Tibial nerve (tissue), 4 donors: Measurements from ENCODE around the gene GLRA1. TPM values are rescaled to one million over a fixed set of nuclear protein-coding genes. Genes with fewer than 3 reads are reported as not detected.
"Not testable (repeated sequence)": the region's sequence is repeated elsewhere in the genome, so short reads cannot be mapped to it uniquely, and the experiment has no call there.

Source experiments
- DNase-seq, 2 donors: peaks; one replicate each; pipeline ENCODE4 v3.0.0-alpha.2; 2019; ENCODE audit warnings: low spot score in 2 of 2
- H3K27ac ChIP-seq, 4 donors: fragments of 200-600 bp; sonication (generic) in 3 of 4; one replicate each; pipeline ENCODE4 v1.5.1; 2017 to 2019; ENCODE audit warnings: mild to moderate bottlenecking in 1 of 4
- H3K27me3 ChIP-seq, 2 donors: fragments of 200-600 bp; sonication (generic) in 1 of 2; one replicate each; pipeline versions ENCODE4 v1.5.1 to v1.6.0; 2017 to 2019
- H3K36me3 ChIP-seq, 3 donors: fragments of 200-600 bp; sonication (generic); one replicate each; pipeline ENCODE4 v1.5.1; 2018 to 2019
- H3K4me1 ChIP-seq, 4 donors: fragments of 200-600 bp; sonication (generic) in 3 of 4; one replicate each; pipeline ENCODE4 v1.5.1; 2017 to 2019
- H3K4me3 ChIP-seq, 4 donors: fragments of 200-600 bp; sonication (generic) in 3 of 4; one replicate each; pipeline ENCODE4 v1.5.1; 2017 to 2019; ENCODE audit warnings: mild to moderate bottlenecking in 1 of 4, moderate library complexity in 1 of 4
- H3K9me3 ChIP-seq, 4 donors: fragments of 200-600 bp; sonication (generic) in 3 of 4; one replicate each; pipeline ENCODE4 v1.5.1; 2017 to 2019
- EP300 ChIP-seq, 2 donors: sonication (generic); formaldehyde crosslinking; IDR thresholded peaks; one replicate each; pipeline ENCODE4 v1.6.1; 2017; ENCODE audit warnings: antibody characterized with exemption in 2 of 2, mild to moderate bottlenecking in 1 of 2
- POLR2A ChIP-seq, 2 donors: fragments of 450-650 bp; IDR thresholded peaks; one replicate each; pipeline ENCODE4 v1.6.1; 2017; ENCODE audit warnings: antibody characterized with exemption in 2 of 2, mild to moderate bottlenecking in 2 of 2, moderate library complexity in 2 of 2
- WGBS, 2 donors: methylation state at CpG; one replicate each; pipeline ENCODE4 v1.1.5; 2018; 5-methylcytosine and 5-hydroxymethylcytosine counted together
- total RNA-seq, 4 donors: library from RNA; depleted of rRNA; stranded (reverse); fragments of >200 nt; gene quantifications; one replicate each; pipeline ENCODE4 v1.1.0, GENCODE V29; 2016
- TF ChIP-seq, protein P1 (sequence below), 5 experiments: fragments of 200-600 bp in 3 of 5; fragments of 450-650 bp in 2 of 5; sonication (generic) in 3 of 5; IDR thresholded peaks; one replicate each; pipeline ENCODE4 v1.5.1; 2016 to 2019; ENCODE audit warnings: antibody characterized with exemption in 5 of 5, mild to moderate bottlenecking in 3 of 5, moderate library complexity in 2 of 5

Gene GLRA1
- total RNA-seq, 4 donors from 2014 or later, result not detected

GRCh38 chr5:151793358-151793757 is 131.3 kb downstream of the GLRA1 start:
- TF ChIP-seq POLR2A (IDR thresholded peaks at IDR 0.05), result no peak
- no peak for TF ChIP-seq EP300 (IDR thresholded peaks at IDR 0.05)
- TF ChIP-seq, protein P1, sequence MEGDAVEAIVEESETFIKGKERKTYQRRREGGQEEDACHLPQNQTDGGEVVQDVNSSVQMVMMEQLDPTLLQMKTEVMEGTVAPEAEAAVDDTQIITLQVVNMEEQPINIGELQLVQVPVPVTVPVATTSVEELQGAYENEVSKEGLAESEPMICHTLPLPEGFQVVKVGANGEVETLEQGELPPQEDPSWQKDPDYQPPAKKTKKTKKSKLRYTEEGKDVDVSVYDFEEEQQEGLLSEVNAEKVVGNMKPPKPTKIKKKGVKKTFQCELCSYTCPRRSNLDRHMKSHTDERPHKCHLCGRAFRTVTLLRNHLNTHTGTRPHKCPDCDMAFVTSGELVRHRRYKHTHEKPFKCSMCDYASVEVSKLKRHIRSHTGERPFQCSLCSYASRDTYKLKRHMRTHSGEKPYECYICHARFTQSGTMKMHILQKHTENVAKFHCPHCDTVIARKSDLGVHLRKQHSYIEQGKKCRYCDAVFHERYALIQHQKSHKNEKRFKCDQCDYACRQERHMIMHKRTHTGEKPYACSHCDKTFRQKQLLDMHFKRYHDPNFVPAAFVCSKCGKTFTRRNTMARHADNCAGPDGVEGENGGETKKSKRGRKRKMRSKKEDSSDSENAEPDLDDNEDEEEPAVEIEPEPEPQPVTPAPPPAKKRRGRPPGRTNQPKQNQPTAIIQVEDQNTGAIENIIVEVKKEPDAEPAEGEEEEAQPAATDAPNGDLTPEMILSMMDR (IDR thresholded peaks at IDR 0.05), result no peak
- no peak overlapping the region for H3K4me3 ChIP-seq
- WGBS, 2 donors, result 92 to 98% methylated on average over 3 of the region's 3 CpGs
- no peaks in the 10 kb centered on the region for H3K27me3 ChIP-seq
- DNase-seq, result no peak
- no peak overlapping the region for H3K27ac ChIP-seq
- H3K36me3 ChIP-seq, result peaks cover 4 to 97% (median 25%) of the 10 kb centered on the region in 3 donors
- H3K4me1 ChIP-seq, result peaks cover 0 to 3% (median 0%) of the 10 kb centered on the region in 4 donors
- no peaks in the 10 kb centered on the region for H3K9me3 ChIP-seq

GRCh38 chr5:151787817-151788216 is 136.8 kb downstream of the GLRA1 start:
- no peak for DNase-seq
- H3K36me3 ChIP-seq, result peaks cover 0 to 50% (median 7%) of the 10 kb centered on the region in 3 donors
- TF ChIP-seq, protein P1 (IDR thresholded peaks at IDR 0.05), result no peak
- no peak for TF ChIP-seq POLR2A (IDR thresholded peaks at IDR 0.05)
- no peak for TF ChIP-seq EP300 (IDR thresholded peaks at IDR 0.05)
- H3K9me3 ChIP-seq, result no peaks in the 10 kb centered on the region
- H3K4me1 ChIP-seq, result peaks cover 0 to 37% (median 12%) of the 10 kb centered on the region in 4 donors
- H3K27ac ChIP-seq, result no peak overlapping the region
- H3K27me3 ChIP-seq, result no peaks in the 10 kb centered on the region
- WGBS, 2 donors, result 77 to 80% methylated on average over 6 of the region's 6 CpGs
- H3K4me3 ChIP-seq, result no peak overlapping the region

GRCh38 chr5:151786468-151786867 is 138.2 kb downstream of the GLRA1 start:
- H3K4me3 ChIP-seq, result no peak overlapping the region
- peaks cover 0 to 37% (median 7%) of the 10 kb centered on the region in 3 donors for H3K36me3 ChIP-seq
- H3K4me1 ChIP-seq, result peaks cover 0 to 47% (median 15%) of the 10 kb centered on the region in 4 donors
- DNase-seq, result no peak
- 81 to 82% methylated on average over 4 of the region's 4 CpGs for WGBS, 2 donors
- no peaks in the 10 kb centered on the region for H3K9me3 ChIP-seq
- H3K27me3 ChIP-seq, result no peaks in the 10 kb centered on the region
- H3K27ac ChIP-seq, result no peak overlapping the region
- TF ChIP-seq, protein P1 (IDR thresholded peaks at IDR 0.05), result no peak
- TF ChIP-seq EP300 (IDR thresholded peaks at IDR 0.05) (no peak), POLR2A (IDR thresholded peaks at IDR 0.05) (no peak)

GRCh38 chr5:151784141-151784540 is 140.5 kb downstream of the GLRA1 start:
- Histone ChIP-seq H3K27me3 (no peaks in the 10 kb centered on the region), H3K27ac (no peak overlapping the region), H3K9me3 (no peaks in the 10 kb centered on the region), H3K4me3 (no peak overlapping the region), H3K4me1 (peaks cover 0 to 71% (median 27%) of the 10 kb centered on the region in 4 donors), H3K36me3 (peaks cover 0 to 15% (median 0%) of the 10 kb centered on the region in 3 donors)
- TF ChIP-seq EP300 (IDR thresholded peaks at IDR 0.05), result no peak
- TF ChIP-seq, protein P1 (IDR thresholded peaks at IDR 0.05), result no peak
- no peak for TF ChIP-seq POLR2A (IDR thresholded peaks at IDR 0.05)
- DNase-seq, result no peak
- 70 to 71% methylated on average over 3 of the region's 3 CpGs for WGBS, 2 donors

- WGBS, 2 donors, result 95 to 97% methylated on average over 16 of the region's 16 CpGs
- Histone ChIP-seq H3K4me1 (peaks cover 0 to 74% (median 27%) of the 10 kb centered on the region in 4 donors), H3K36me3 (peaks cover 0 to 14% (median 0%) of the 10 kb centered on the region in 3 donors)
- not testable (repeated sequence) for H3K9me3 ChIP-seq, H3K27me3 ChIP-seq, DNase-seq, H3K27ac ChIP-seq, H3K4me3 ChIP-seq
Observed at GRCh38 chr5:151783664-151784063, 141.0 kb downstream of the GLRA1 start.

DNA sequence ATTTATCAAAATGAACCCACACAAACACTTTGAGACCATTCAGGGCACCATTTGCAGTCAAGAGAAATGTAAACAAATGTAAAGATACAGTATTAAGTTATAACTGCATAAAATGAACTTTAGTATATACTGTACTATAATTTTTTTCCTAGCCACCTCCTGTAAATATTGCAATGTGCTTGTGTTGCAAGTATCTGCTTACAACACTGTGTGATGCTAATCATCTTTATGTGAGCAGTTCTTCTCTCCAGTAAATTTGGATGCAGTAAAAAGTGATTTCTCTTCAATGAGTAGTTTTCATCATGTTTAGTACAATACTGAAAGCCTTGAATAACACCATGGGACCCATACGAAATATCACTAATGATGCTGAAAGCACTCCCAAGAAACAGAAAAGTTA is 143.4 kb downstream of the GLRA1 start:
- Histone ChIP-seq H3K4me3 (no peak overlapping the region), H3K9me3 (no peaks in the 10 kb centered on the region), H3K36me3 (peaks cover 0 to 7% (median 0%) of the 10 kb centered on the region in 3 donors), H3K4me1 (peaks cover 0 to 88% (median 40%) of the 10 kb centered on the region in 4 donors), H3K27me3 (no peaks in the 10 kb centered on the region), H3K27ac (no peak overlapping the region)
- DNase-seq, result no peak
- WGBS, 2 donors, result 30 to 32% methylated on average over 1 of the region's 1 CpG
- no peak for TF ChIP-seq EP300 (IDR thresholded peaks at IDR 0.05)
- no peak for TF ChIP-seq POLR2A (IDR thresholded peaks at IDR 0.05)
